Astrocyte (in vitro differentiated cells and primary cell): ENCODE results near the gene TBRG1. TPM values are rescaled to one million over a fixed set of nuclear protein-coding genes. Genes with fewer than 3 reads are reported as not detected.

Experiments used
- DNase-seq: peaks from one replicate; pipeline ENCODE4 v3.0.0-alpha.2; 2010; ENCODE audit warnings: low read depth
- FAIRE-seq: peaks from 2 replicates; lab custom pipeline; 2011; peaks lifted over from hg19 to GRCh38; lab: Jason Lieb, UNC
- H2AFZ ChIP-seq: 2 replicates; pipeline ENCODE4 v1.6.0; 2012; ENCODE audit warnings: low read depth, low read length, inconsistent platforms
- H3K27ac ChIP-seq: 2 replicates; pipeline ENCODE4 v1.5.1; 2011; ENCODE audit warnings: low read depth, low read length, inconsistent platforms
- H3K27me3 ChIP-seq: 2 replicates; pipeline ENCODE4 v1.6.0; 2011; ENCODE audit warnings: low read length, inconsistent platforms; ENCODE audit not compliant: insufficient read depth
- H3K36me3 ChIP-seq: 2 replicates; pipeline ENCODE4 v1.5.1; 2011; ENCODE audit warnings: low read length, inconsistent platforms; ENCODE audit not compliant: insufficient read depth
- H3K4me1 ChIP-seq: 2 replicates; pipeline ENCODE4 v1.5.1; 2011; ENCODE audit warnings: low read length, inconsistent platforms; ENCODE audit not compliant: insufficient read depth
- H3K4me2 ChIP-seq: 2 replicates; pipeline ENCODE4 v1.6.0; 2012; ENCODE audit warnings: low read length, inconsistent platforms
- H3K4me3 ChIP-seq: 2 replicates; pipeline ENCODE4 v1.5.1; 2011; ENCODE audit warnings: low read depth, mild to moderate bottlenecking, low read length, inconsistent platforms; ENCODE audit not compliant: insufficient read depth
- H3K79me2 ChIP-seq: 2 replicates; pipeline ENCODE4 v1.6.0; 2012; ENCODE audit warnings: mild to moderate bottlenecking, low read length, inconsistent platforms; ENCODE audit not compliant: insufficient read depth
- H3K9ac ChIP-seq: 2 replicates; pipeline ENCODE4 v1.6.0; 2012; ENCODE audit warnings: mild to moderate bottlenecking, low read length, inconsistent platforms
- H3K9me3 ChIP-seq: 2 replicates; pipeline ENCODE4 v1.5.1; 2012; ENCODE audit warnings: low read depth, mild to moderate bottlenecking, low read length, inconsistent platforms; ENCODE audit not compliant: insufficient read depth
- H4K20me1 ChIP-seq: 2 replicates; pipeline ENCODE4 v1.6.0; 2012; ENCODE audit warnings: low read length, inconsistent platforms; ENCODE audit not compliant: insufficient read depth
- H3K27ac Mint-ChIP-seq: one replicate; pipeline ENCODE4 v1.8.0; 2021; ENCODE audit warnings: mild to moderate bottlenecking, mixed read lengths; ENCODE audit not compliant: unreplicated experiment
- H3K27me3 Mint-ChIP-seq: one replicate; pipeline ENCODE4 v1.8.0; 2021; ENCODE audit warnings: low read depth, mixed read lengths; ENCODE audit not compliant: unreplicated experiment
- H3K36me3 Mint-ChIP-seq: one replicate; pipeline ENCODE4 v1.8.0; 2021; ENCODE audit warnings: low read depth, mixed read lengths; ENCODE audit not compliant: unreplicated experiment
- H3K4me1 Mint-ChIP-seq: one replicate; pipeline ENCODE4 v1.8.0; 2021; ENCODE audit warnings: low read depth, mixed read lengths; ENCODE audit not compliant: unreplicated experiment
- H3K4me3 Mint-ChIP-seq: one replicate; pipeline ENCODE4 v1.8.0; 2021; ENCODE audit warnings: mild to moderate bottlenecking, moderate library complexity, mixed read lengths; ENCODE audit not compliant: unreplicated experiment
- H3K9me3 Mint-ChIP-seq: one replicate; pipeline ENCODE4 v1.8.0; 2021; ENCODE audit warnings: mild to moderate bottlenecking, mixed read lengths; ENCODE audit not compliant: unreplicated experiment
- EZH2 ChIP-seq: IDR thresholded peaks from 2 replicates; pipeline ENCODE4 v1.6.1; 2012; ENCODE audit warnings: mild to moderate bottlenecking, low read length, inconsistent platforms; ENCODE audit not compliant: insufficient read depth
- total RNA-seq: library from RNA; stranded (reverse); gene quantifications from 2 replicates; pipeline ENCODE4 v1.2.1, GENCODE V29; 2021
- TF ChIP-seq, protein P1 (sequence below): IDR thresholded peaks from 2 replicates; pipeline ENCODE4 v1.5.1; 2011; ENCODE audit warnings: low read depth, mild to moderate bottlenecking, inconsistent platforms, low read length, moderate library complexity; ENCODE audit not compliant: insufficient read depth

The TBRG1 gene
- total RNA-seq, 1 donor from 2014 or later = 36.8 TPM

DNA sequence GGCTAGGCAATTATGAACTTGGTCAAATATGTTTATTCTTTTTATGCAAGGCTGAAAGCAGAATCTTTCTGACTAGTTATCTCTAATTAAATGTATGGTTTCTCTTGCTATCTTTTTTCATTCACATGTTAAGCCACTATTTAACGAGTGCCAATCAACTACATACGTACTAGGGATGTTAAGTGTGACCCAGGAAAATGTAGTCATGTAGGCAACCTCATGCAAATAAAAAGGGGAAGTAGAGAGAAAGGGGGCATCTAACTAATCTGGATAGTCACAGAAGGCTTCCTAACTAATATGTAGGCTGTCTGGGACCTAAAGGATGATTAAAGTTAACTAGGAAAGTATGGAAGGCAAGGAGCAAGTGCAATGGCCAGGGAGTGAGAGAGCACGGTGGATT, 23.5 kb downstream of the TBRG1 start:
- no peak overlapping the region for H3K4me3 Mint-ChIP-seq
- no peak overlapping the region for H3K9ac ChIP-seq
- peaks cover 16% of the 10 kb centered on the region for H3K4me1 Mint-ChIP-seq
- TF ChIP-seq, protein P1, sequence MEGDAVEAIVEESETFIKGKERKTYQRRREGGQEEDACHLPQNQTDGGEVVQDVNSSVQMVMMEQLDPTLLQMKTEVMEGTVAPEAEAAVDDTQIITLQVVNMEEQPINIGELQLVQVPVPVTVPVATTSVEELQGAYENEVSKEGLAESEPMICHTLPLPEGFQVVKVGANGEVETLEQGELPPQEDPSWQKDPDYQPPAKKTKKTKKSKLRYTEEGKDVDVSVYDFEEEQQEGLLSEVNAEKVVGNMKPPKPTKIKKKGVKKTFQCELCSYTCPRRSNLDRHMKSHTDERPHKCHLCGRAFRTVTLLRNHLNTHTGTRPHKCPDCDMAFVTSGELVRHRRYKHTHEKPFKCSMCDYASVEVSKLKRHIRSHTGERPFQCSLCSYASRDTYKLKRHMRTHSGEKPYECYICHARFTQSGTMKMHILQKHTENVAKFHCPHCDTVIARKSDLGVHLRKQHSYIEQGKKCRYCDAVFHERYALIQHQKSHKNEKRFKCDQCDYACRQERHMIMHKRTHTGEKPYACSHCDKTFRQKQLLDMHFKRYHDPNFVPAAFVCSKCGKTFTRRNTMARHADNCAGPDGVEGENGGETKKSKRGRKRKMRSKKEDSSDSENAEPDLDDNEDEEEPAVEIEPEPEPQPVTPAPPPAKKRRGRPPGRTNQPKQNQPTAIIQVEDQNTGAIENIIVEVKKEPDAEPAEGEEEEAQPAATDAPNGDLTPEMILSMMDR = no peak
- no peak for TF ChIP-seq EZH2
- H3K27ac ChIP-seq = no peak overlapping the region
- no peak overlapping the region for H2AFZ ChIP-seq
- H3K9me3 Mint-ChIP-seq = peaks cover under 1% of the 10 kb centered on the region
- H3K4me2 ChIP-seq = no peak overlapping the region
- H3K36me3 Mint-ChIP-seq = no peaks in the 10 kb centered on the region
- peaks cover 18% of the 10 kb centered on the region for H3K4me1 ChIP-seq
- no peak for DNase-seq
- H3K79me2 ChIP-seq = no peaks in the 10 kb centered on the region
- no peaks in the 10 kb centered on the region for H3K36me3 ChIP-seq
- peaks cover 7% of the 10 kb centered on the region for H3K27me3 Mint-ChIP-seq
- no peak overlapping the region for H3K27ac Mint-ChIP-seq
- H3K4me3 ChIP-seq = no peak overlapping the region
- no peak for FAIRE-seq
- no peaks in the 10 kb centered on the region for H3K9me3 ChIP-seq
- H4K20me1 ChIP-seq = no peaks in the 10 kb centered on the region
- no peaks in the 10 kb centered on the region for H3K27me3 ChIP-seq

DNA sequence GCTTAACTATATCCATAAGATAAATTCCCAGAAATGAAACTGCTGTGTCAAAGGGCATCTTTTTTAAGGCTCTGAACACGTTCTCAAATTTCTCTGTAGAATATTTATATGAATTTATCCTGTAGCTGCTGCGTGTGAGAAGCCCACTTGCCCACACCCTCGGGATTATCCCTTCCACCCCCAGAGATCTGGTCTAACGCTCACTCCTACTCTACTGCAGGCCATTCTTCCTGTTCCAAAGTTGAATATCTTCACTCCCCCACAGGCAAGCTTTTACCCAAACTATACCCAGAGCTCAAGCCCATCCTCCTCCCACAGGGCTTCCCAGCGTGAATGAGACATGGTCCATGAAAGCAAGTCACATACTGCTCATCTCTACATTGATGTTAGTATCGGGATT, 25.9 kb downstream of the TBRG1 start:
- FAIRE-seq = no peak
- Mint-ChIP-seq H3K4me1 (peaks cover 9% of the 10 kb centered on the region), H3K4me3 (no peak overlapping the region), H3K27me3 (peaks cover 15% of the 10 kb centered on the region), H3K27ac (no peak overlapping the region), H3K36me3 (peaks cover 3% of the 10 kb centered on the region), H3K9me3 (no peaks in the 10 kb centered on the region)
- no peak overlapping the region for H3K4me2 ChIP-seq
- H4K20me1 ChIP-seq = no peaks in the 10 kb centered on the region
- H3K9ac ChIP-seq = no peak overlapping the region
- no peak overlapping the region for H3K4me3 ChIP-seq
- no peaks in the 10 kb centered on the region for H3K79me2 ChIP-seq
- TF ChIP-seq EZH2 = no peak
- TF ChIP-seq, protein P1 = no peak
- DNase-seq = no peak
- no peaks in the 10 kb centered on the region for H3K27me3 ChIP-seq
- no peaks in the 10 kb centered on the region for H3K36me3 ChIP-seq
- no peaks in the 10 kb centered on the region for H3K9me3 ChIP-seq
- no peak overlapping the region for H2AFZ ChIP-seq
- no peak overlapping the region for H3K27ac ChIP-seq
- H3K4me1 ChIP-seq = peaks cover 11% of the 10 kb centered on the region

DNA sequence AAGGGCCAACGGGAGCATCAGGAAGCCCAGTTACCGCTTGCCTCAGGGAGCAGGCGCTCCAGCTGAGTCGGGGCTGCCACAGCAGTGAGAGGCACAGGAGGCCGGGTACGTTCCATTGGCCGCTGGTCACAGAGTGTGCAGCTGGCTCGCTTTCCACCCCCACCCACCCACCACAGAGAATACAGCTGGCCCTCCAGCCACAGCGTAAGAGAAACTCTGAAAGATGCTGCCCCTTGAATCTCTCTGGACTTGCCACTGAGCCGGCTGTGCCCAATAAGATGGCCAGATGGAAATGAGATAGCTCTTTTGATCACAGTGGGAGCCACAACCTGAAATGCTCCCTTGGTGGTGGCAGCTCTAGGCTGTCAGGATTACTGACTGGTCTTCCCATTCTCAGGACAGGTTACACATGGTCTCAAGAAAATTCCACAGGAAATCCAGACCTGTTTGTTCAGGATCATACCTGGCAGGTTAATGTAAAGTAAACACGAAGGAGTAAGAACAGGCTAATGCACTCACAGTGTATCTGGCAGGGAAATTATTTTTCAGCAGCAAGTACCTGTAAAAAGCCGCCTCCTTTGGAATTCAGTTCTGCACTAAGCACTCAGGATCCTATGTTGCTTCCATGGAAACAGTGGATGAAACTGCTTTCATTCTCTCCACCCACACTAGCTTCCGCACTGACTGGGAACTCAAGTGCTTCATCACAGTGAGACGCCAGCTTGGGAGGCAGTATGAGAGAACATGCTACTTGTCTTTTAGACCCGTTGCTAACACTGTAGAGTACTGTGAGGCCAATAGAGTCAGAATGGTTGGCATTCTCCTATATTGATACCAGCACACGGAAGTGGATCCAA, 34.3 kb downstream of the TBRG1 start:
- TF ChIP-seq, protein P1 = no peak
- no peak for TF ChIP-seq EZH2
- no peaks in the 10 kb centered on the region for H3K27me3 ChIP-seq
- Mint-ChIP-seq H3K36me3 (peaks cover 6% of the 10 kb centered on the region), H3K27me3 (peaks cover 8% of the 10 kb centered on the region), H3K4me1 (peaks cover 10% of the 10 kb centered on the region), H3K27ac (peak overlapping the region; percentile 62), H3K4me3 (no peak overlapping the region), H3K9me3 (no peaks in the 10 kb centered on the region)
- no peaks in the 10 kb centered on the region for H3K9me3 ChIP-seq
- H4K20me1 ChIP-seq = no peaks in the 10 kb centered on the region
- H3K36me3 ChIP-seq = no peaks in the 10 kb centered on the region
- no peak overlapping the region for H3K27ac ChIP-seq
- H3K79me2 ChIP-seq = no peaks in the 10 kb centered on the region
- peaks cover 11% of the 10 kb centered on the region for H3K4me1 ChIP-seq
- peak overlapping the region; percentile 66 for H3K4me2 ChIP-seq
- DNase-seq = peak; percentile 61
- no peak for FAIRE-seq
- no peak overlapping the region for H3K4me3 ChIP-seq
- H3K9ac ChIP-seq = no peak overlapping the region
- H2AFZ ChIP-seq = peak overlapping the region; percentile 41
